GM15510 (cell line): ENCODE data around the gene STEEP1.

Experiments
- POLR2A ChIP-seq: IDR thresholded peaks from 3 replicates; pipeline ENCODE4 v1.6.1; 2011; ENCODE audit warnings: borderline replicate concordance; ENCODE audit not compliant: insufficient read length; ENCODE audit errors: extremely low read depth

The STEEP1 gene

GRCh38 chrX:119565107-119565663 is at the start of gene STEEP1:
Gene STEEP1, minus strand, starts transcription at chrX:119565409. Its CDS starts 54 bp downstream, at chrX:119565355.
- peak; percentile 45 for TF ChIP-seq POLR2A

GRCh38 chrX:119614776-119615175 is 49.6 kb upstream of the STEEP1 start:
- no peak for TF ChIP-seq POLR2A

GRCh38 chrX:119607018-119607389 is 41.8 kb upstream of the STEEP1 start:
- no peak for TF ChIP-seq POLR2A

GRCh38 chrX:119606280-119607017 is 41.2 kb upstream of the STEEP1 start, which contains the start of gene NKRF:
Gene NKRF, minus strand, starts transcription at chrX:119606424.
- TF ChIP-seq POLR2A: peak; percentile 88

- TF ChIP-seq POLR2A: no peak
Observed at GRCh38 chrX:119605464-119606279, 40.5 kb upstream of the STEEP1 start.

- no peak for TF ChIP-seq POLR2A
Observed at GRCh38 chrX:119604766-119605463, 39.7 kb upstream of the STEEP1 start.

GRCh38 chrX:119602701-119603255 is 37.6 kb upstream of the STEEP1 start:
- TF ChIP-seq POLR2A: no peak

- no peak for TF ChIP-seq POLR2A
Observed at GRCh38 chrX:119589810-119590209, 24.6 kb upstream of the STEEP1 start.

GRCh38 chrX:119583431-119584059 is 18.3 kb upstream of the STEEP1 start:
- no peak for TF ChIP-seq POLR2A

GRCh38 chrX:119579414-119579813 is 14.2 kb upstream of the STEEP1 start:
- TF ChIP-seq POLR2A: no peak

GRCh38 chrX:119574394-119575266 is 9.4 kb upstream of the STEEP1 start, which contains the start of gene UBE2A:
Gene UBE2A, plus strand, starts transcription at chrX:119574563. Its CDS starts 149 bp downstream, at chrX:119574712.
- peak; percentile 90 for TF ChIP-seq POLR2A

- TF ChIP-seq POLR2A: no peak
Observed at GRCh38 chrX:119573840-119574393, 8.7 kb upstream of the STEEP1 start.

GRCh38 chrX:119573222-119573621 is 8.0 kb upstream of the STEEP1 start:
- no peak for TF ChIP-seq POLR2A

GRCh38 chrX:119570351-119570835 is 5.2 kb upstream of the STEEP1 start:
- no peak for TF ChIP-seq POLR2A
